OCI-LY7 (cell line): Measurements from ENCODE around the gene TBC1D19. TPM values are rescaled to one million over a fixed set of nuclear protein-coding genes. Genes with fewer than 3 reads are reported as not detected.

Source experiments
- BruUV-seq: library from RNA; stranded (reverse); fragments of 400-500 nt; replicated peaks from 2 replicates; lab custom pipeline; 2021; lab: Mats Ljungman, UMichigan
- CTCF ChIA-PET: fragments of 300-600 bp; sonication (Branson Sonifier 250); formaldehyde crosslinking; loops from one replicate; lab custom pipeline; 2022; ENCODE audit warnings: antibody characterized with exemption; ENCODE audit not compliant: unreplicated experiment; lab: Charles Lee
- POLR2A ChIA-PET: fragments of 300-600 bp; sonication (Branson Sonifier 250); formaldehyde crosslinking; loops from one replicate; lab custom pipeline; 2022; ENCODE audit warnings: antibody characterized with exemption; lab: Charles Lee
- DNase-seq: peaks from one replicate; pipeline ENCODE4 v3.0.0-alpha.2; 2015; ENCODE audit warnings: low spot score
- H2AFZ ChIP-seq: fragments of 200-600 bp; sonication (generic), shearing (Covaris generic); 2 replicates; pipeline ENCODE4 v1.6.1; 2014; ENCODE audit warnings: mild to moderate bottlenecking, antibody characterized with exemption, low read length, moderate library complexity
- H3K27ac ChIP-seq: fragments of 200-600 bp; sonication (generic); 2 replicates; pipeline ENCODE4 v1.5.1; 2014; ENCODE audit warnings: mixed run types, low read depth, mild to moderate bottlenecking, moderate library complexity, low read length, inconsistent platforms; ENCODE audit not compliant: poor library complexity, severe bottlenecking
- H3K36me3 ChIP-seq: fragments of 200-600 bp; sonication (generic); 2 replicates; pipeline ENCODE4 v1.6.1; 2014; ENCODE audit warnings: mild to moderate bottlenecking, antibody characterized with exemption, low read length, moderate library complexity, mixed read lengths; ENCODE audit not compliant: insufficient read depth
- H3K4me1 ChIP-seq: fragments of 200-600 bp; sonication (generic); 2 replicates; pipeline ENCODE4 v1.5.1; 2014; ENCODE audit warnings: mild to moderate bottlenecking, low read length; ENCODE audit not compliant: insufficient read depth, poor library complexity, severe bottlenecking
- H3K4me2 ChIP-seq: fragments of 200-600 bp; sonication (generic); 2 replicates; pipeline ENCODE4 v1.6.1; 2014; ENCODE audit warnings: mild to moderate bottlenecking, low read length
- H3K4me3 ChIP-seq: fragments of 200-600 bp; sonication (generic); 2 replicates; pipeline ENCODE4 v1.5.1; 2014; ENCODE audit warnings: mild to moderate bottlenecking, low read depth, low read length; ENCODE audit not compliant: poor library complexity, severe bottlenecking
- H3K79me2 ChIP-seq: fragments of 200-600 bp; sonication (generic); 2 replicates; pipeline ENCODE4 v1.6.1; 2016; ENCODE audit warnings: low read depth, mild to moderate bottlenecking, low read length, moderate library complexity, mixed read lengths; ENCODE audit not compliant: insufficient read depth
- H3K9me2 ChIP-seq: fragments of 200-600 bp; sonication (generic); 2 replicates; pipeline ENCODE4 v1.6.1; 2016; ENCODE audit warnings: mild to moderate bottlenecking, low read length, mixed read lengths; ENCODE audit not compliant: insufficient read depth
- H3K9me3 ChIP-seq: fragments of 200-600 bp; sonication (generic); 2 replicates; pipeline ENCODE4 v1.6.1; 2014; ENCODE audit warnings: mild to moderate bottlenecking, mixed run types, low read length, mixed read lengths
- H4K20me1 ChIP-seq: fragments of 200-600 bp; sonication (generic); 2 replicates; pipeline ENCODE4 v1.6.1; 2014; ENCODE audit warnings: mild to moderate bottlenecking, antibody characterized with exemption, low read length, moderate library complexity, mixed read lengths; ENCODE audit not compliant: insufficient read depth
- EZH2phosphoT487 ChIP-seq: fragments of 200-600 bp; sonication (generic); IDR thresholded peaks from 2 replicates; pipeline ENCODE4 v1.6.1; 2018; ENCODE audit warnings: low read depth, borderline replicate concordance, mild to moderate bottlenecking, mixed run types, antibody characterized with exemption, low read length, moderate library complexity, mixed read lengths
- intact Hi-C: fragments of 100-400 bp; cut with micrococcal nuclease; formaldehyde crosslinking; loops from one replicate; pipeline ENCODE4 v1.10.0; 2022; ENCODE audit not compliant: unreplicated experiment
- total RNA-seq, 2 experiments: library from RNA; depleted of rRNA in 1 of 2; stranded (reverse); fragments of >200 nt in 1 of 2; shearing (Covaris generic) in 1 of 2; gene quantifications; 2 replicates each; pipeline ENCODE4 v1.2.3, GENCODE V29; 2014 to 2022
- TF ChIP-seq, protein P1 (sequence below): fragments of 200-600 bp; sonication (generic); conservative IDR thresholded peaks from 2 replicates; pipeline ENCODE4 v1.5.1; 2014; ENCODE audit warnings: mild to moderate bottlenecking, antibody characterized with exemption, low read length, moderate library complexity, mixed read lengths

Gene TBC1D19
- total RNA-seq, 2 experiments from 2014 or later = 10.1 to 11.0 TPM

DNA sequence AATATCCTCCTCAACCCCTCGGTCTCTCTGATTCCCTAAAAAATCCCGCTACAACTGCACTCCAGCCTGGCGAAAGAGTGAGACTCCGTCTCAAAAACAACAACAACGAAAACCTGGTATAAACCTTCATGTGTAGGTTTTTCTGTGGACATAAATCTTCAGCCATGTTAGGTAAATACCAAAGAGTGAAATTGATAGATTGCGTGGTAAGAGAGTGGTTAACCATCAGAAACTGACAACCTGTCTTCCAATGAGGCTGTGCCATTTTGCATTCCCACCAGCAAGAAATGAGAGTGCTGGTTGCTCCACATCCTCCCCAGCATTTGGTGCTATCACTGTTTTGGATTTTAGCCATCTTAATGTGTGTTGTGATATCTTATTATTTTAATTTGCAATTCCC lies 10.9 kb downstream of the TBC1D19 start:
- CTCF ChIA-PET = no interaction called here
- H3K79me2 ChIP-seq = peaks cover 10% of the 10 kb centered on the region; the same call in 1 of the 2 replicates

DNA sequence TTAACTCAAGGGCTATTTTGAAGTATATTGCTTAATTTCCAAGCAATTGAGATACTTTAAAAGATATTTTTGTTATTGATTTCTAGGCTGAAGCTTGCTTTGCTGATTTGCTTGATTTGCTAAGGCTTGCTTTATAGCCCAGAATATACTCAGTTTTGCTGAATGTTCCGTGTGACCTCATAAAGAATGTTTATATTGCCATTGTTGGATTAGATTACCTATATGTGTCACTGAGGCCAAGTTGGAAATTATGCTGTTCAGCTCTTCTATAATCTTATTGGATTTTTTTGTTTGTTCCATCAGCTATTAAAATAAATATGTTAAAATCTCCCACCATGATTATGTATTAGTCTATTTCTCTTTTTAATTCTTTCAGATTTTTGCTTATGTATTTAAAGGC lies 13.0 kb downstream of the TBC1D19 start:
- CTCF ChIA-PET = interaction anchor here (0.6 kb wide), 1 partner anchor 769 kb away, joined by 3 read pairs; no protein-coding TSS in a partner anchor
- intact Hi-C loops = no loop called here
- POLR2A ChIA-PET = interaction anchor here (0.6 to 0.8 kb wide), 5 partner anchors 15 to 512 kb away, joined by 3 to 8 read pairs (median 3); no protein-coding TSS in a partner anchor
- Histone ChIP-seq H4K20me1 (no peaks in the 10 kb centered on the region), H3K79me2 (no peaks in the 10 kb centered on the region), H3K27ac (no peak overlapping the region), H3K9me2 (no peaks in the 10 kb centered on the region), H3K4me1 (no peaks in the 10 kb centered on the region), H3K36me3 (no peaks in the 10 kb centered on the region), H3K4me3 (no peak overlapping the region), H3K4me2 (no peak overlapping the region), H2AFZ (no peak overlapping the region), H3K9me3 (no peaks in the 10 kb centered on the region)
- TF ChIP-seq, protein P1, sequence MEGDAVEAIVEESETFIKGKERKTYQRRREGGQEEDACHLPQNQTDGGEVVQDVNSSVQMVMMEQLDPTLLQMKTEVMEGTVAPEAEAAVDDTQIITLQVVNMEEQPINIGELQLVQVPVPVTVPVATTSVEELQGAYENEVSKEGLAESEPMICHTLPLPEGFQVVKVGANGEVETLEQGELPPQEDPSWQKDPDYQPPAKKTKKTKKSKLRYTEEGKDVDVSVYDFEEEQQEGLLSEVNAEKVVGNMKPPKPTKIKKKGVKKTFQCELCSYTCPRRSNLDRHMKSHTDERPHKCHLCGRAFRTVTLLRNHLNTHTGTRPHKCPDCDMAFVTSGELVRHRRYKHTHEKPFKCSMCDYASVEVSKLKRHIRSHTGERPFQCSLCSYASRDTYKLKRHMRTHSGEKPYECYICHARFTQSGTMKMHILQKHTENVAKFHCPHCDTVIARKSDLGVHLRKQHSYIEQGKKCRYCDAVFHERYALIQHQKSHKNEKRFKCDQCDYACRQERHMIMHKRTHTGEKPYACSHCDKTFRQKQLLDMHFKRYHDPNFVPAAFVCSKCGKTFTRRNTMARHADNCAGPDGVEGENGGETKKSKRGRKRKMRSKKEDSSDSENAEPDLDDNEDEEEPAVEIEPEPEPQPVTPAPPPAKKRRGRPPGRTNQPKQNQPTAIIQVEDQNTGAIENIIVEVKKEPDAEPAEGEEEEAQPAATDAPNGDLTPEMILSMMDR = no peak
- TF ChIP-seq EZH2phosphoT487 = no peak
- BruUV-seq = no TSS peak
- DNase-seq = no peak

More for the DNA sequence above, 10.9 kb downstream of the TBC1D19 start:
- intact Hi-C loops = no loop called here
- no peaks in the 10 kb centered on the region for H3K9me3 ChIP-seq
- no peak overlapping the region for H2AFZ ChIP-seq
- peaks cover 7% of the 10 kb centered on the region for H3K4me1 ChIP-seq
- no peak overlapping the region for H3K27ac ChIP-seq
- H4K20me1 ChIP-seq = no peaks in the 10 kb centered on the region
- H3K36me3 ChIP-seq = no peaks in the 10 kb centered on the region
- POLR2A ChIA-PET = no interaction called here
- no peak for DNase-seq
- H3K9me2 ChIP-seq = no peaks in the 10 kb centered on the region
- no peak overlapping the region for H3K4me3 ChIP-seq
- no peak overlapping the region for H3K4me2 ChIP-seq
- BruUV-seq = no TSS peak
- no peak for TF ChIP-seq EZH2phosphoT487
- TF ChIP-seq, protein P1 = no peak

DNA sequence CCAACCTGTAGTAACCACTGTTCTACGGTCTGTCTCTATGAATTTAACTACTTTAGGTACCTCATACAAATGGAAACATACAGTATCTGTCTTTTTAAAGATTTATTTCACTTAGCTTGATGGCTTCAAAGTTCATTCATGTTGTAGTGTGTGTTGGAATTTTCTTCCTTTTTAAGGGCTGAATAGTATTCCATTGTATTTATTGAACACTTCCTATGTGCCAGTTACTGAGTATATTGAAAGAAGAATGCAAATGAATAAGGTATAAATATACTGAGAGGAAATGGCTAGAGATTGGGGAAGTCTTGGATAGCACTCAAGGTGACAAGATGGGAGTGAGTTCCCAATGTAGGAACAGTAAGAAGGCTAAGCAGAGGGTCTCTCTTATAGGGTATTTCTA lies 17.3 kb downstream of the TBC1D19 start:
- no peaks in the 10 kb centered on the region for H3K36me3 ChIP-seq
- no peaks in the 10 kb centered on the region for H3K9me2 ChIP-seq
- no peaks in the 10 kb centered on the region; the same call in 1 of the 2 replicates for H3K9me3 ChIP-seq
- H3K79me2 ChIP-seq = no peaks in the 10 kb centered on the region
- no peaks in the 10 kb centered on the region for H4K20me1 ChIP-seq
- ChIA-PET CTCF (no interaction called here), POLR2A (interaction anchor here (0.8 to 1.9 kb wide), 6 partner anchors 8 to 431 kb away, joined by 3 to 10 read pairs (median 5); partner anchors contain the start of gene TBC1D19)
- no TSS peak for BruUV-seq
- no peak overlapping the region for H3K4me2 ChIP-seq
- intact Hi-C loops = no loop called here
- H3K4me1 ChIP-seq = no peaks in the 10 kb centered on the region
- no peak overlapping the region for H3K4me3 ChIP-seq
- DNase-seq = no peak
- H3K27ac ChIP-seq = no peak overlapping the region
- H2AFZ ChIP-seq = no peak overlapping the region
- no peak for TF ChIP-seq EZH2phosphoT487
- TF ChIP-seq, protein P1 = no peak
